GM19324 (cell line): Measurements from ENCODE around the gene CMTM4.
"Not testable (repeated sequence)": the region's sequence is repeated elsewhere in the genome, so short reads cannot be mapped to it uniquely, and the experiment has no call there.

Experiments used
- ATAC-seq: cut with Tn5 transposase; IDR thresholded peaks from one replicate; pipeline ENCODE4 v1.9.1; 2021; ENCODE audit warnings: mild to moderate bottlenecking, moderate library complexity; ENCODE audit not compliant: unreplicated experiment, low FRiP score

Gene CMTM4

DNA sequence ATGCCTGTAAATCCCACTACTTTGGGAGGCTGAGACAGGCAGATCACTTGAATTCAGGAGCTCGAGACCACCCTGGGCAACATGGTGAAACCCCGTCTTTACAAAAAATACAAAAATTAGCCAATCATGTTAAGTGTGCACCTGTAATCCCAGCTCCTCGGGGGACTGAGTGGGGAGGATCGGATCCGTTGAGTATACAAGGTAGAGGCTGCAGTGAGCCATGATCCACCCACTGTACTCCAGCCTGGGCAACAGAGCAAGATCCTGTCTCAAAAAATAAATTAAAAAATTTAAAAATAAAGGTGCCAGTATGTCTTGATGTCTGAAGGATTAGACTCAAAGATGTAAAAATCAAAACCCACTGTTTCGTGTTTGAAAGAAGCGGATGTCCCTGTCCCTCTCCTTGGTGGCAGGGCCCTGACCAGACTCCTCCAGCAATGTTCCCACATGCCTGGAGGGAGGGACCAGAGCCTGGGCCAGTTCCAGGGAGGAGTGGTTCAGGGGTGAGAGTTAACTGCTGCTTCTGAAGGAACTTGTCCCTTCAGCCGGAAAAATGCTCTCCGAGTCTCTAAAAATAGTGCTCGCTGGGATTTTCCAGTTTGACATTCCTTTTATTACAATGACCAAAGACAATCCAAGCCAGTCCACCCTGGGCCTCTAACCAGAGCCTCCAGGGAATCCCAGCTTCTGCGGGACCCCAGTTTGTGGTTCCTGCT lies 9.4 kb upstream of the CMTM4 start:
- no peak for ATAC-seq

- ATAC-seq, result no peak
Observed at GRCh38 chr16:66703406-66704215, 7.1 kb upstream of the CMTM4 start.

GRCh38 chr16:66701516-66701915 lies 5.0 kb upstream of the CMTM4 start:
- ATAC-seq, result no peak

DNA sequence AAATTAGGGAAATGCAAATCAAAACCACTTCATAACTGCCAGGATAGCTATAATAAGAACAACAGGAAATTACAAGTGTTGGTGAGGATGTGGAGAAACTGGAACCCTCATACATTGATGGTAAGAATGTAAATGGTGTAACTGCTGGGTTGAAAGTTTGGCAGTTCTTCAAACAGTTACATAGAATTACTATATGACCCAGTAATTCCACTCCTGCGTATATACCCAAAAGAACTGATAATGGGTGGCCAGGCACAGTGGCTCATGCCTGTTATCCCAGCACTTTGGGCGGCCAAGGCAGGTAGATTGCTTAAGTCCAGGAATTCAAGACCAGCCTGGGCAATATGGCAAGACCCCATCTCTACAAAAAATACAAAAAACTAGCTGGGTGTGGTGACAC lies 4.5 kb upstream of the CMTM4 start:
- ATAC-seq, result no peak

DNA sequence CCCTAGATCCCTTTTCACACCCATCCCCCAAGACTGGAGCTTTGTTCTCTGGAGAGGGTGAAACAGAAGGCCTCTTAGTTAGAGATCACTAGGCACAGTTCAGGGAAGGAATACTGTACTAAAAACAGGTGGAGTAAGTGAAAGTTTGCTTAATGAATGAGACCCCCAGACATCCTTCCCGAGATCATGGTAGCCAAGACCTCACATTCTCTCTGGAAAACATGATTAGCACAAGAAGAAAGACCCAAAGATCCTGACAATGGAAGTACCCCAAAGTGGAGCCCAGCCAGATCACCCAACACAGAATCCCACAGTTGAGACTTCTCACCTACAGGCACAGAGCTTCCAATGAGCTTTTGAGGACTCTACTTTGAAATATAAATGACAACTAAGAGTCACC lies 3.4 kb upstream of the CMTM4 start:
- ATAC-seq, result no peak

GRCh38 chr16:66698046-66698445 lies 1.5 kb upstream of the CMTM4 start:
- ATAC-seq, result no peak

- ATAC-seq, result peak; percentile 34
Observed at GRCh38 chr16:66695935-66696668, 441 bp downstream of the CMTM4 start.

GRCh38 chr16:66695471-66695934 lies 1.0 kb downstream of the CMTM4 start:
- ATAC-seq, result no peak

- no peak for ATAC-seq
Observed at GRCh38 chr16:66693149-66693548, 3.4 kb downstream of the CMTM4 start.

DNA sequence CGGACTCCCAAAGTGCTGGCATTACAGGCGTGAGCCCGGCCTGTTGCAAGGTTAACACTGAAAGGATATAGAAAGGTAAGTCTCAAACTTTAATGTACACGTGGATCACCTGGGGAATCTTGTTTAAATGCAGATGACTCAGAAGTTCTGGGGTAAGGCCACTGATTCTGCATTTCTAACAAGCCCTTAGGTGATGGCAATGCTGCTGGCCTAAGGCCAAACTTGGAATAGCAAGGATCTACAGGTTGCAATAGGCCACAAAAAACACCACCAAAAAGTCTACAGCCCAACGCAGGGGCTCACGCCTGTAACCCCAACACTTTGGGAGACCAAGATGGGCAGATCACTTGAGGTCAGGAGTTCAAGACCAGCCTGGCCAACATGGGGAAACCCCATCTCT lies 4.2 kb downstream of the CMTM4 start:
- no peak for ATAC-seq

GRCh38 chr16:66691234-66691633 lies 5.3 kb downstream of the CMTM4 start:
- no peak for ATAC-seq

DNA sequence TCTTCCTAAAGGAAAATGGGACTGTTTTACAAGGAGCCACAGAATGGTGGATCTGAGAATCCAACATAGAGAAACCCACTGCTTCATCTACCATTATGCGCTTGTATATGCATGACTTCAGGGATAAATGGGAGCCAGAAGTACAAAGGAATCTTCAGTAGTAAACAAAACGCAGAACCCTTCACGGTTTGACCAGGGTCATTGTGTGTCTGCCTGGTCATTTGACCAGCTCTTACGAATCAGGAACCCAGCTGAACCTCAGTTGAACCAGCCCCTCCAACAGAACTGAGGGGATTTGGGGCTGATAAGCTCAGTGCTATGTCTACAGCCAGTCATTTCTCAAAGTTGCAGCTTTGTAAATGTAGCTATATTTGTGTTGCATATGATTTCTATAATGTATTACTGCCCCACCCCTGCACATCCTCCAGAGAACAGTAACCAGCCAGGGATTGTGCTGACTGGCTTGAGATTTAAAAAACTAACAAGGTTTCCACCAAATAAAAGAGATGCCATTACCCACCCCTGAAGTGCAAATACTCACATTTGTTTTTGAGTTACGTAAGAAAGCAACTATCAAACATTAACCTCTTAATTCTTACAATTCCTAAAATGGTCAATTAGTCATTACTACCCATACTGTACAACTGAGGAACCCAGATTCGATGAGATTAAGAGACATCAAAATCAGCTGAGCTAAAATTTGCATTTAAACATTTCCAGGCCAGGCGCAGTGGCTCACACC lies 6.3 kb downstream of the CMTM4 start:
- no peak for ATAC-seq

DNA sequence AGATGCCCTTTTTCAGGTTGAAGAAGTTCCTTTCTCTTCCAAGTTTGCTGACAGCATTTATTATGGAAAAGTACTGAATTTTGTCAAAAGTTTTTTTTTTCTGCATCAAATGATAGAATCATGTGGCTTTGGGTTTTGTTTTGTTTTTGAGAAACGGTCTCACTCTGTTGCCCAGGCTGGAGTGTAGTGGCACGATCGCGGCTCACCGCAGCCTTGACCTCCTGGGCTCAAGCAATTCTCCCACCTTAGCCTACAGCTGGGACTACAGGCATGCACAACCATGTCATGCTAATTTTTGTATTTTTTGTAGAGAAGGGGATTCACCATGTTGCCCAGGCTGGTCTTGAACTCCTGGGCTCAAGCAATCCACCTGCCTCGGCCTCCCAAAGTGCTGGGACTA lies 7.3 kb downstream of the CMTM4 start:
- ATAC-seq, result no peak

DNA sequence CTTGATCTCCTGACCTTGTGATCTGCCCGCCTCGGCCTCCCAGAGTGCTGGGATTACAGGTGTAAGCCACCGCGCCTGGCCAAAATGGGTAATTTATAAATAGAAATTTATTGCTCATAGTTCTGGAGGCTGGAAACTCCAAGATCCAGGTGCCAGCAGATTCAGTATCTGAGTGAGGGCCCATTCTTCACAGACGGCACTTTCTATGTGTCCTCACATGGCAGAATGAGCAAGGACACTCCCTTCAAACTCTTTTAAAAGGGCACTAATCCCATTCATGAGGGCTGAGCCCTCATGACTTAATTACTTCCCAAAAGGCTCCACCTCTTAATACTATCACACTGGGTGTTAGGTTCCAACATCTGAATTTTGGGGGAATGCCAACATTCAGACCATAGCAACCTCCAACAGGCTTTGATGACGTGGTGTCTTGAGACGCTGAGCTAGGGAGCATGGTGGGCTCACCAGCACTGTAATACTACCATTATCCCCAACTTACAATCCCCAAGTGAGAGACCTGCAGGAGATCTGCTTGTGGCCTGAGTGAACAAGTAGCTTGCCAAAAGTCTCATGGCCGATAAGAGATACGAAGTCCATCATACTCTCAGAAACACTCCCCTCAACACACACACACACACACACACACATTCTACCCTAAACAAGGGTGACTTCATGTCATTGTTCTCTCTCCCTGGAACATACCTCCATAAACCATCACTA lies 8.5 kb downstream of the CMTM4 start:
- no peak for ATAC-seq

- not testable (repeated sequence) for ATAC-seq
Observed at GRCh38 chr16:66685501-66686115, 10.9 kb downstream of the CMTM4 start.

GRCh38 chr16:66682271-66682670 lies 14.3 kb downstream of the CMTM4 start:
- no peak for ATAC-seq

GRCh38 chr16:66681676-66682075 lies 14.9 kb downstream of the CMTM4 start:
- ATAC-seq, result no peak

DNA sequence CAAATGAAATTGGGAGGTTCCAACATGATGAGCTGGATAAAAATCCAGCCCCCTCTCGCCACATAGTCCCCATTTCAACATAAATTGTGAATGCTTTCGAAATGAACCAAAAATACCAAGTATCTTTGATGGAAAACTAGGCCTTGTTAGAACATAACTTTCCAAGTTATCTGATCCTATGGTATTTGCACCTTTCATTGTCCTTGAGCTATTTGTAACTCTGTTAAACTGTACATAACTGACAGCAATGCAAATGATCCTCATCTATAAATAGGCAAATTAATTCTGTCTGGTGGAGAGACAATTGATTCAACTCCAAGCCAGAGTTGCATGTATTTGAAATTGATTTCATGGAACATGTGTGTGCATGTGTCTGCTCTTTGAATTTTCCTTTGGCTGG lies 18.2 kb downstream of the CMTM4 start:
- ATAC-seq, result no peak

GRCh38 chr16:66677836-66678235 lies 18.7 kb downstream of the CMTM4 start:
- ATAC-seq, result no peak
